Measurements from ENCODE around the gene NAA20. TPM values are rescaled to one million over a fixed set of nuclear protein-coding genes. Genes with fewer than 3 reads are reported as not detected.

The NAA20 gene
- total and polyA plus RNA-seq, 2 of the 13 experiments (the other 11 are each of a cell fraction or from before 2014, with no cell fraction given): 81.9 to 82.8 TPM

DNA sequence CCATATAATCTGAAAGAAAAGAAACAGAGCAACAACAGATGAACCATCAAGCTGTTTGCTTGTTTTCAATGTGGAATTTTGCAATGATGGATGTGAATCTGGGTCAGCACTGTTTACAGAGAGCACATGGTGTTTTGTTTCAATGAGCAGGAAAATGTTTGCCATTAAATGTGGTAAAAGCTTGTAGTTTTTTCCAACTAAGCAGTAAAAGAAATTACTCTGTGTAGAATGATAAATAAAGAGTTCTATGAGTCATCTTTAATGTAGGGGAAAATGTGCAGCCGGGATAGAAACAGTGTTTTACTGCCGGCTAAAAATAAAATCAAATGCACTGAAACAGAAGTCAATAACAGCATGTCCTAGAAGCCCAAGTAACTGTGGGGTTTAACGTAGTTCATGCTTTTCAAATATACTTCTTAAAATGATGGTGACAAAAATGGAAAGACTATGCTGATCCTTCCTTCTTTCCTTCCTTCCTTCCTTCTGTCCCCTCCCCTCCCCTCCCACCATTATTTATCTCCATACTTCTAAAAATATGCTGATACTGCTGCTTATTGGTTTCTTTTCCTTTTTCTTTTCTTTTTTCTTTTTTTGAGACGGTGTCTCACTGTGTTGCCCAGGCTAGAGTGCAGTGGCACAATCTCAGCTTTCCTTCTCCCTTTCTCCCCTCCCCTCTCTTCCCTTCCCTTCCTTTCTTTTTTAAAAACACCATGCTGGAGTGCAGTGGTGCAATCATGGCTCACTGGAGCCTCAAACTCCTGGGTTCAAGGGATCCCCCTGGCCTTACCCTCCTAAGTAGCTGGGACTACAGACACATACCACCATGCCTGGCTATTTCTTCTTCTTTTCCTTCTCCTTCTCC is 6.3 kb upstream of the NAA20 start (continued):
- TF ChIP-seq, protein P1, sequence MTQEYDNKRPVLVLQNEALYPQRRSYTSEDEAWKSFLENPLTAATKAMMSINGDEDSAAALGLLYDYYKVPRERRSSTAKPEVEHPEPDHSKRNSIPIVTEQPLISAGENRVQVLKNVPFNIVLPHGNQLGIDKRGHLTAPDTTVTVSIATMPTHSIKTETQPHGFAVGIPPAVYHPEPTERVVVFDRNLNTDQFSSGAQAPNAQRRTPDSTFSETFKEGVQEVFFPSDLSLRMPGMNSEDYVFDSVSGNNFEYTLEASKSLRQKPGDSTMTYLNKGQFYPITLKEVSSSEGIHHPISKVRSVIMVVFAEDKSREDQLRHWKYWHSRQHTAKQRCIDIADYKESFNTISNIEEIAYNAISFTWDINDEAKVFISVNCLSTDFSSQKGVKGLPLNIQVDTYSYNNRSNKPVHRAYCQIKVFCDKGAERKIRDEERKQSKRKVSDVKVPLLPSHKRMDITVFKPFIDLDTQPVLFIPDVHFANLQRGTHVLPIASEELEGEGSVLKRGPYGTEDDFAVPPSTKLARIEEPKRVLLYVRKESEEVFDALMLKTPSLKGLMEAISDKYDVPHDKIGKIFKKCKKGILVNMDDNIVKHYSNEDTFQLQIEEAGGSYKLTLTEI (CRISPR knock-in tag; conservative IDR thresholded peaks at IDR 0.05): no peak
- TF ChIP-seq ZNF629 (CRISPR knock-in tag; conservative IDR thresholded peaks at IDR 0.05) (no peak), ZNF24 (IDR thresholded peaks at IDR 0.05) (0 out of 2 replicates have a peak, but pooled peaks have one; percentile 22), ZNF382 (CRISPR knock-in tag; IDR thresholded peaks at IDR 0.05; ENCODE audit: borderline replicate concordance) (no peak), SP5 (CRISPR knock-in tag; IDR thresholded peaks at IDR 0.05; ENCODE audit: borderline replicate concordance, low read depth) (peak; percentile 13; the same call in 1 of the 2 replicates), ZSCAN31 (CRISPR knock-in tag; IDR thresholded peaks at IDR 0.05; ENCODE audit: low read depth) (no peak), ZNF547 (CRISPR knock-in tag; IDR thresholded peaks at IDR 0.05) (no peak), ZFX (CRISPR knock-in tag; IDR thresholded peaks at IDR 0.05; ENCODE audit: low read depth) (no peak), GATAD1 (CRISPR knock-in tag; IDR thresholded peaks at IDR 0.05) (peak; percentile 42; the same call in 1 of the 2 replicates), ZNF549 (CRISPR knock-in tag; IDR thresholded peaks at IDR 0.05) (no peak), SSRP1 (CRISPR knock-in tag; IDR thresholded peaks at IDR 0.05) (0 out of 2 replicates have a peak, but pooled peaks have one; percentile 57), SRSF1 (optimal IDR thresholded peaks at IDR 0.05; ENCODE audit: low read depth, low read length) (no peak), ZFP37 (CRISPR knock-in tag; IDR thresholded peaks at IDR 0.05; ENCODE audit: borderline replicate concordance) (no peak), ZNF501 (CRISPR knock-in tag; IDR thresholded peaks at IDR 0.05) (no peak)
- TF ChIP-seq, protein P2, sequence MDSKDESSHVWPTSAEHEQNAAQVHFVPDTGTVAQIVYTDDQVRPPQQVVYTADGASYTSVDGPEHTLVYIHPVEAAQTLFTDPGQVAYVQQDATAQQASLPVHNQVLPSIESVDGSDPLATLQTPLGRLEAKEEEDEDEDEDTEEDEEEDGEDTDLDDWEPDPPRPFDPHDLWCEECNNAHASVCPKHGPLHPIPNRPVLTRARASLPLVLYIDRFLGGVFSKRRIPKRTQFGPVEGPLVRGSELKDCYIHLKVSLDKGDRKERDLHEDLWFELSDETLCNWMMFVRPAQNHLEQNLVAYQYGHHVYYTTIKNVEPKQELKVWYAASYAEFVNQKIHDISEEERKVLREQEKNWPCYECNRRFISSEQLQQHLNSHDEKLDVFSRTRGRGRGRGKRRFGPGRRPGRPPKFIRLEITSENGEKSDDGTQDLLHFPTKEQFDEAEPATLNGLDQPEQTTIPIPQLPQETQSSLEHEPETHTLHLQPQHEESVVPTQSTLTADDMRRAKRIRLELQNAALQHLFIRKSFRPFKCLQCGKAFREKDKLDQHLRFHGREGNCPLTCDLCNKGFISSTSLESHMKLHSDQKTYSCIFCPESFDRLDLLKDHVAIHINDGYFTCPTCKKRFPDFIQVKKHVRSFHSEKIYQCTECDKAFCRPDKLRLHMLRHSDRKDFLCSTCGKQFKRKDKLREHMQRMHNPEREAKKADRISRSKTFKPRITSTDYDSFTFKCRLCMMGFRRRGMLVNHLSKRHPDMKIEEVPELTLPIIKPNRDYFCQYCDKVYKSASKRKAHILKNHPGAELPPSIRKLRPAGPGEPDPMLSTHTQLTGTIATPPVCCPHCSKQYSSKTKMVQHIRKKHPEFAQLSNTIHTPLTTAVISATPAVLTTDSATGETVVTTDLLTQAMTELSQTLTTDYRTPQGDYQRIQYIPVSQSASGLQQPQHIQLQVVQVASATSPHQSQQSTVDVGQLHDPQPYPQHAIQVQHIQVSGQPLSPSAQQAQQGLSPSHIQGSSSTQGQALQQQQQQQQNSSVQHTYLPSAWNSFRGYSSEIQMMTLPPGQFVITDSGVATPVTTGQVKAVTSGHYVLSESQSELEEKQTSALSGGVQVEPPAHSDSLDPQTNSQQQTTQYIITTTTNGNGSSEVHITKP (CRISPR knock-in tag; IDR thresholded peaks at IDR 0.05; ENCODE audit: low read depth): no peak
- TF ChIP-seq, protein P3, sequence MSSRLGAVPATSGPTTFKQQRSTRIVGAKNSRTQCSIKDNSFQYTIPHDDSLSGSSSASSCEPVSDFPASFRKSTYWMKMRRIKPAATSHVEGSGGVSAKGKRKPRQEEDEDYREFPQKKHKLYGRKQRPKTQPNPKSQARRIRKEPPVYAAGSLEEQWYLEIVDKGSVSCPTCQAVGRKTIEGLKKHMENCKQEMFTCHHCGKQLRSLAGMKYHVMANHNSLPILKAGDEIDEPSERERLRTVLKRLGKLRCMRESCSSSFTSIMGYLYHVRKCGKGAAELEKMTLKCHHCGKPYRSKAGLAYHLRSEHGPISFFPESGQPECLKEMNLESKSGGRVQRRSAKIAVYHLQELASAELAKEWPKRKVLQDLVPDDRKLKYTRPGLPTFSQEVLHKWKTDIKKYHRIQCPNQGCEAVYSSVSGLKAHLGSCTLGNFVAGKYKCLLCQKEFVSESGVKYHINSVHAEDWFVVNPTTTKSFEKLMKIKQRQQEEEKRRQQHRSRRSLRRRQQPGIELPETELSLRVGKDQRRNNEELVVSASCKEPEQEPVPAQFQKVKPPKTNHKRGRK (CRISPR knock-in tag; IDR thresholded peaks at IDR 0.05): no peak
- TF ChIP-seq, protein P4, sequence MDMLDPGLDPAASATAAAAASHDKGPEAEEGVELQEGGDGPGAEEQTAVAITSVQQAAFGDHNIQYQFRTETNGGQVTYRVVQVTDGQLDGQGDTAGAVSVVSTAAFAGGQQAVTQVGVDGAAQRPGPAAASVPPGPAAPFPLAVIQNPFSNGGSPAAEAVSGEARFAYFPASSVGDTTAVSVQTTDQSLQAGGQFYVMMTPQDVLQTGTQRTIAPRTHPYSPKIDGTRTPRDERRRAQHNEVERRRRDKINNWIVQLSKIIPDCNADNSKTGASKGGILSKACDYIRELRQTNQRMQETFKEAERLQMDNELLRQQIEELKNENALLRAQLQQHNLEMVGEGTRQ (IDR thresholded peaks at IDR 0.05; ENCODE audit: low read depth, low read length): no peak
- TF ChIP-seq, protein P4 (CRISPR knock-in tag; IDR thresholded peaks at IDR 0.05; ENCODE audit: borderline replicate concordance): peak; percentile 19; the same call in 1 of the 2 replicates
